Inflammatory macrophage treated with lipopolysaccharide for 1 hour (primary cell): ENCODE measurements around the gene SPDEF.

Experiments used
- DNase-seq, 2 donors: peaks; one replicate each; pipeline ENCODE4 v3.0.0-alpha.2; 2020 to 2022

SPDEF gene

GRCh38 chr6:34562350-34562749 lies 6.2 kb upstream of the SPDEF start:
- no peak for DNase-seq

- no peak for DNase-seq
Measured at GRCh38 chr6:34561227-34561530, 5.0 kb upstream of the SPDEF start.

- no peak for DNase-seq
Measured at GRCh38 chr6:34560366-34561226, 4.5 kb upstream of the SPDEF start.

DNA sequence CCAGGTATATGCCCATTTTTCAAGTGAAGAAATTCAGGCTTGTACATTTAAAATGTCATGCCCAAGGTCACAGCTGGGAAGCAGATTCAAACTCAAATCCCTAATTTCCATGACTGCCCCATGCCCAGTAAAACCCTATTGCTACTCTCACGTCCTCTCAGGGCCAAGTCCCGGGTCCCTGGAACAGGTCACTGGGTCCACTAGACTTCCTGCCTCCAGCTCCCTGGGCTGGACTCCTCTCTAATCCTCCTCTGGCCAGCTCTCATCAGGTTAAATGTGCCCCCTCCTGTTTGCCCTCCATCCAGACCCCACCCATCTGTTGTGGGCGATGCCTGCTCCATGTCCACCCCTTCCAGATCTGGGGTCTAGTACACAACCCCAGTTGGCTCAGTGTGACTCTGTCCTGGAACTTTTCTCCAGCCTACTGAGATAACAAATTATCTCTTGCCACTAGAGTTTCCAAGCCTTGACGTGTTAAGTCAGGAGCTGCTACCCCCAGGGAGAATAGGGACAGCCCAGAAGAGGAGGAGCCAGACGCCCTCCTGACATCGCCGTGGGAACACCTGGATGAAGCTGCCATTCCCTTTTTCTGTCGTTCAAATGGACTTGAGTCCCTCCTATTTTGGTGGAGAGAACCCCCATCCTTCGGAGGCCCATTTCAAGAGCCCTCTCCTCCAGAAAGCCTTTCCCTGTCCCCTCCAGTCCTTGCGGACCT lies 3.7 kb upstream of the SPDEF start:
- DNase-seq = no peak

DNA sequence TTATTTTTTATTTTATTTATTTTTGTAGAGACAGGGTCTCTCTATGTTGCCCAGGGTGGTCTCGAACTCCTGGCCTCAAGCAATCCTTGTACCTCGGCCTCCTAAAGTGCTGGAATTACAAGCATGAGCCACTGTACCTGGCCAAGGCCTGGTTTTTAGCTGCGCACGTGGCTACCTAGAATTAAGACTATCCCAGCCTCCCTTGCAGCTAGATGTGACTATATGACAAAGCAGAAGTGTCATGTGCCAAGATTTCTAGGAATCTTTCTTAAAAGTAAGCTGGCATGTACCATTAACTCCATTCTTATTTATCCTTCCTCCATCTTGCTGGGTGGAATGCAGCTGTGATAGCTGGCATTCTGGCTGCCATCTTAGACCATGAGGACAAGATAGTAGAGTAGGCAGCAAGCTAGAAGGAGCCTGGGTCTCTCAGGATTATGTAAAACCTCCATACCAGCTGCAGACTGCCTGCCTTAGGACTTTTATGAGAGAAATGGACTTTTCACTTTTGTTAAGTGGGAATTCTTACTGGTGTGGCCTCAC lies 2.1 kb upstream of the SPDEF start:
- no peak for DNase-seq

GRCh38 chr6:34557228-34557627 lies 1.1 kb upstream of the SPDEF start:
- no peak for DNase-seq

- DNase-seq = no peak
Measured at GRCh38 chr6:34556493-34556892, 364 bp upstream of the SPDEF start.

DNA sequence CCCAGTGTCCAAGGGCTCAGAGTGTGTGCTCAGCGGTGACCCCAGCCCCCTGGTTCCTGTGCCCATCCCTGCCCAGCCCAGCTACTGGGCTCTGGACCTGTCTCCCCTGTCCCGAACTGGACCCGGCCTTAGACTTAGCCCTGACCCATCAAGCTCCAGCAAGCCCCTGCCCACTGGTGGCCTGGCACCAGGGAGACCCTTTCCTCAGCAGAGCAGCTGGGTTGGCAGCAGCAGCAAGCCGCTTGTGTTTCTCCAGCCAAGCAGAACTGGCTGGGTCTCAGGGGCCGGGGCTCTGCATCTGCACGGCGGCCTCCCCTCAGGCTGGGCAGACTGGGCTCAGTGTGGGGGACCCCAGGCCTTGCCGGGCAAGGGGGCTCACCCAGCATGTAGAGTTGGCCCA lies 801 bp downstream of the SPDEF start:
- DNase-seq = no peak

DNA sequence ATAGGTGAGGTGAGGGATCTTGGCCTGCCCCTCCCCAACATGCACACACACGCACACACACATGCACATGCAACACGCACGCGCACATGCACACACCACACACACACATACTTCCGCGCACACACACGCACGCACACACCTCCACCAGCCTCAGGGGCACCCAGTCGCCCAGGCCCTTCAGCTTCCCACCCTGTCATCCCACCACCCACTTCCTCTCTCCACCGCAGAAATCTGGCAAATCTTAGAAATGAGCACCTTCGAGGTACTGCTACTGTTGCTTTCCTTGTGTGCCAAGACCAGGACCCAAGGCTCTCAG lies 1.2 kb downstream of the SPDEF start:
- no peak for DNase-seq

GRCh38 chr6:34554291-34555006 lies 1.7 kb downstream of the SPDEF start:
- DNase-seq = no peak

- DNase-seq = peak in 1 of 2 donors; percentile 2
Measured at GRCh38 chr6:34553750-34554149, 2.4 kb downstream of the SPDEF start.

DNA sequence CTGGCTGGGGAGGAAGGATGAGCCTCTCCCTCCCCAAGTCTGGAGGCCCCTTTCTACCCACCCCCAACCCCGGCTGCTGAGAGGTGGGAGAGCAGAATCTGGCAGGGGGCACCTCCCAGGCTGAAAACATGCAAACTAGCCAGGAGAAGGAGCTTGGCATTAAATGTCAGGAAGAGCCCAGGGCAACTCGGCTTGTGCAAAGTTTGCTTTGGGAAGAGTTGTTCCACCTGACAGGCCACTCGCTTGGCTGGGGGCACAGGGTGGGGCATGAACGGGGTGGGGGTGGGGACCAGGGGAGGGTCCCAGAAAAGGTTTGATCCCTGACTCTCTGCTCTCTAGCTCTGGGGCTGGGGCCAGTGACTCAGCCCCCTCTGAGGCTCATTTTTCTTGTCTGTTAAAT lies 3.0 kb downstream of the SPDEF start:
- DNase-seq = no peak

GRCh38 chr6:34552620-34553019 lies 3.5 kb downstream of the SPDEF start:
- DNase-seq = no peak

- no peak for DNase-seq
Measured at GRCh38 chr6:34551720-34552119, 4.4 kb downstream of the SPDEF start.

- DNase-seq = no peak
Measured at GRCh38 chr6:34549804-34550202, 6.3 kb downstream of the SPDEF start.

- no peak for DNase-seq
Measured at GRCh38 chr6:34549026-34549803, 6.9 kb downstream of the SPDEF start.

- no peak for DNase-seq
Measured at GRCh38 chr6:34547701-34548644, 8.2 kb downstream of the SPDEF start.

GRCh38 chr6:34546551-34547321 lies 9.4 kb downstream of the SPDEF start:
- no peak for DNase-seq

DNA sequence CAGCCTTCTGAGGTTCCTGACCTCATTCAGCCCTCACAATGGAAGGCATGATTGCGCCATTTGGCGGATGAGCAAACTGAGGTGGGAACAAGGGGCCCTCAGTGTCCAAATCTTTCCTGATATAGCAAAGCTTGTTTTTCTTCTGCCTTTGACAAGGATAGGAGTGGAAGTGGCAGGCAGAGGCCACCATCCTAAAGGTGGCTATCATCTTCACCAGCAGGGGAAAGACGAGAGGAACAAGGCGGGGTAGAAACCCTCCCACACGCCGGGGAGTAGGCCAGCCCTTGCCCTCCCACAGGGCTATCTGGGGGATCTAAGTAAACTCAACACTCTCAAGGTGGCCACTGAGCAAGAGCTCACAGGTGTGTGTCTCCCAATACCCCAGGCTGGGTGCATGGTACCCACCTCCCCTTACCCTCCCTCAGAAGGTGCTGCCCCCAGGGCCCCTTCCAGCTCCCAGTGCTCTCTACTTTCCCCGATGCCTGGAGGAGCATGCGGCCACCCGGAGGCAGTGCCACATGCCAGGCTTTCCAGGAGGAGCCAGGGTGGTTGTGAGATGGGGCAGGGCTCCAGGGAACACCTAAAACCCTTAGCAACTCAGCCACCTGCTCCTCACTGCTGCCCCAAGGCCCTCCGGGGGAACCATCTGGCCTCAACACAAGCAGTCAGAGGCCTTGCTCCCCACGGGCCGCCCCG lies 11.2 kb downstream of the SPDEF start:
- DNase-seq = no peak

GRCh38 chr6:34544052-34544604 lies 12.0 kb downstream of the SPDEF start:
- no peak for DNase-seq
